ENCODE results near the gene CDH2.

CDH2 gene

DNA sequence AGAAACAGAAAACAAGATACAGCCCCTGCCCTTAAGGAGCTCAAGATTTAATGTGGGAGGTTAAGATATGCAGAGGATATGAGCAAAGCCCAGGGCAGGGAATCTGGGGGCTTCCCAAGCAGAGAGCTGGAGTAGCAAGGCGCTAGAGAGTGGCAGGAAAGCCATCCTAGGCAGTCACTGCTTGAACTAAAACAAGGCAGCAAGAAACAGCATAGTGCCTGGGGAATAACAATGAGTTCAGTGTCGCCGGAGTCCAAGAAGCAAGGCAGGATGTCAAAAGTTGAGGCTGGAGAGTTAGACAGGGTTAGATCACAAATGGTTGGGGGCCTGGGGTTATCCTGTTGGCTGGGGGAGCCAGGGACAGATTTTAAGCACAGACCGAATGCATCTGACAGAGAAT lies 24.6 kb downstream of the CDH2 start:
- Histone ChIP-seq H3K4me3 (ENCODE audit: low read length) (no peak overlapping the region), H3K4me2 (ENCODE audit: low read length) (no peak overlapping the region), H3K4me1 (ENCODE audit: low read length) (peaks cover 13% of the 10 kb centered on the region), H4K20me1 (ENCODE audit: insufficient read depth, low read length) (no peaks in the 10 kb centered on the region), H3K9me3 (ENCODE audit: insufficient read depth, low read length) (no peaks in the 10 kb centered on the region), H2AFZ (ENCODE audit: low read depth, low read length) (no peak overlapping the region), H3K9ac (ENCODE audit: low read length) (no peak overlapping the region), H3K27ac (ENCODE audit: low read length) (no peak overlapping the region), H3K79me2 (ENCODE audit: low read length) (no peaks in the 10 kb centered on the region), H3K27me3 (ENCODE audit: low read depth, low read length) (no peaks in the 10 kb centered on the region), H3K36me3 (replicated peaks; ENCODE audit: low read depth, low read length) (no peaks in the 10 kb centered on the region)
- TF ChIP-seq EZH2phosphoT487 (IDR thresholded peaks at IDR 0.05; ENCODE audit: low read depth): no peak
- TF ChIP-seq, protein P1, sequence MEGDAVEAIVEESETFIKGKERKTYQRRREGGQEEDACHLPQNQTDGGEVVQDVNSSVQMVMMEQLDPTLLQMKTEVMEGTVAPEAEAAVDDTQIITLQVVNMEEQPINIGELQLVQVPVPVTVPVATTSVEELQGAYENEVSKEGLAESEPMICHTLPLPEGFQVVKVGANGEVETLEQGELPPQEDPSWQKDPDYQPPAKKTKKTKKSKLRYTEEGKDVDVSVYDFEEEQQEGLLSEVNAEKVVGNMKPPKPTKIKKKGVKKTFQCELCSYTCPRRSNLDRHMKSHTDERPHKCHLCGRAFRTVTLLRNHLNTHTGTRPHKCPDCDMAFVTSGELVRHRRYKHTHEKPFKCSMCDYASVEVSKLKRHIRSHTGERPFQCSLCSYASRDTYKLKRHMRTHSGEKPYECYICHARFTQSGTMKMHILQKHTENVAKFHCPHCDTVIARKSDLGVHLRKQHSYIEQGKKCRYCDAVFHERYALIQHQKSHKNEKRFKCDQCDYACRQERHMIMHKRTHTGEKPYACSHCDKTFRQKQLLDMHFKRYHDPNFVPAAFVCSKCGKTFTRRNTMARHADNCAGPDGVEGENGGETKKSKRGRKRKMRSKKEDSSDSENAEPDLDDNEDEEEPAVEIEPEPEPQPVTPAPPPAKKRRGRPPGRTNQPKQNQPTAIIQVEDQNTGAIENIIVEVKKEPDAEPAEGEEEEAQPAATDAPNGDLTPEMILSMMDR (IDR thresholded peaks at IDR 0.05; ENCODE audit: low read depth, low read length): no peak

DNA sequence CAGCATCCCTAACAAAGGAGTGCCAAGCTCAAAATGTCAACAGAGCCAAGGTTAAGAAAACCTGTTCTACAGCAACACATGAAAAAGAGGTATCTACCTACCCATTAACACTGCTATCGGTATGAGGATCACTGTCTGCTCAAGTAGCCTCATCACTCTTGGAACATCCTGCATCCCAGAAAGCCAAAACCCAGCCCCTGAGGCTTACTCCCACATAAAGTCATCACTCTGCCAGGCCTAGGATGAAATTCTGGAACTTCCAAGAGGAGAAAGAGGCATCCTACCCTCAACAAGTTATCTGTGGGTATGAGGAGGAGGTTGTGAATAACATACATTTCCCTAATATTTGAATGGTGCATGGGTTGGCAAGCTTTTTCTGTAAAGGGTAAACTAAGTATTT lies 25.5 kb downstream of the CDH2 start:
- Histone ChIP-seq H2AFZ (ENCODE audit: low read depth, low read length) (no peak overlapping the region), H3K4me1 (ENCODE audit: low read length) (peaks cover 13% of the 10 kb centered on the region), H3K27ac (ENCODE audit: low read length) (no peak overlapping the region), H3K9ac (ENCODE audit: low read length) (no peak overlapping the region), H4K20me1 (ENCODE audit: insufficient read depth, low read length) (no peaks in the 10 kb centered on the region), H3K36me3 (replicated peaks; ENCODE audit: low read depth, low read length) (no peaks in the 10 kb centered on the region), H3K79me2 (ENCODE audit: low read length) (no peaks in the 10 kb centered on the region), H3K4me3 (ENCODE audit: low read length) (no peak overlapping the region), H3K9me3 (ENCODE audit: insufficient read depth, low read length) (no peaks in the 10 kb centered on the region), H3K4me2 (ENCODE audit: low read length) (no peak overlapping the region), H3K27me3 (ENCODE audit: low read depth, low read length) (no peaks in the 10 kb centered on the region)
- TF ChIP-seq EZH2phosphoT487 (IDR thresholded peaks at IDR 0.05; ENCODE audit: low read depth): no peak
- TF ChIP-seq, protein P1 (IDR thresholded peaks at IDR 0.05; ENCODE audit: low read depth, low read length): no peak

DNA sequence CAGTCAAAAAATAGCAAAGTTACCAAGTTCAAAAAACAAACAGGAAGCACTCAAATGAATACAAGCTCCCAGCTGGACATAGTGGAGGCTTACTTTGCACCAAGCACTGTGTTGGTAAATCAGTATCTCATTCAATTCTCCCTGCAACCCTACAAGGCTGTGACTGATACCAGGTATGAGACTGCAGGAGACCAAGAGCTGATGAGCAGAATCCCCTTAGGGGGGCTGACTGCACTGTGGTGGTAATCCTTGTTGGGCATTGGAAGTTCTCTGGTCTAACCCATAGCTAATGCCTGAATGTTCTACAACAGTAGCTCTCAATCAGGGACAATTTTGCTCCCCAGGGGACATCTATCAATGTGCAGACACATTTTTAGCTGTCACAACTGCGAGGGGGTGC lies 26.0 kb downstream of the CDH2 start:
- H3K4me3 ChIP-seq (ENCODE audit: low read length): no peak overlapping the region
- no peaks in the 10 kb centered on the region for H3K9me3 ChIP-seq (ENCODE audit: insufficient read depth, low read length)
- H3K79me2 ChIP-seq (ENCODE audit: low read length): no peaks in the 10 kb centered on the region
- H3K27ac ChIP-seq (ENCODE audit: low read length): no peak overlapping the region
- H2AFZ ChIP-seq (ENCODE audit: low read depth, low read length): no peak overlapping the region
- no peaks in the 10 kb centered on the region for H3K36me3 ChIP-seq (replicated peaks; ENCODE audit: low read depth, low read length)
- H4K20me1 ChIP-seq (ENCODE audit: insufficient read depth, low read length): no peaks in the 10 kb centered on the region
- TF ChIP-seq, protein P1 (IDR thresholded peaks at IDR 0.05; ENCODE audit: low read depth, low read length): no peak
- TF ChIP-seq EZH2phosphoT487 (IDR thresholded peaks at IDR 0.05; ENCODE audit: low read depth): no peak
- H3K27me3 ChIP-seq (ENCODE audit: low read depth, low read length): no peaks in the 10 kb centered on the region
- H3K4me1 ChIP-seq (ENCODE audit: low read length): peaks cover 13% of the 10 kb centered on the region
- H3K4me2 ChIP-seq (ENCODE audit: low read length): no peak overlapping the region
- no peak overlapping the region for H3K9ac ChIP-seq (ENCODE audit: low read length)

DNA sequence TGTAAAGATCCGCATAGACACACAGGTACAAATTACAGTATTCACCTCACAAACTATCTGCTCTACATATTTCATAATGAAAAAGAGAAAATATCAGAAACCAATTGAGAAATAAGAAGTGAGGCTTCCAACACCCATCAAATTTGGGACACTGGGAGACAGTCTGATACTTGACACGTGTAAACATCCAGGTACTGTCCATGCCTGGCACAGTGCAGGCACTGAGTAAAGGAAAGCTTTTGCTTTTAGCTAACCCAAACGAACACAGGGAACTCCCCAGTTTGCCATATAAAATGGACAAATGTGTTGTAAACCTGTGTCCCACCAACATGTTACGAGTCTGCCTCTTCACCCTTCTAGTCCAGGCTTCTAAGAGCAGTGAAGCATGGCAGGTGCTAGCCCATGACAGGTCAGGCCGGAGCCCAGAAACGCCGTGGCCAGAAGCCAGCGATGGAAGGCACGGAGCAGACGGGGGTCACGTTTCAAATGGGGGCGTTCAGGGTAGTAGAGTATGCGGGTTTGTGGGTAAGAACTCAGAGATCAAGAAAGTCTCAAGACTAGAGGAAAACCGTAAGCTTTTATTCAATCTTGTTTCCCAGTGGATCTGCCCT lies 27.0 kb downstream of the CDH2 start:
- H2AFZ ChIP-seq (ENCODE audit: low read depth, low read length): no peak overlapping the region
- no peak overlapping the region for H3K4me2 ChIP-seq (ENCODE audit: low read length)
- peaks cover 13% of the 10 kb centered on the region for H3K4me1 ChIP-seq (ENCODE audit: low read length)
- no peaks in the 10 kb centered on the region for H4K20me1 ChIP-seq (ENCODE audit: insufficient read depth, low read length)
- H3K27me3 ChIP-seq (ENCODE audit: low read depth, low read length): no peaks in the 10 kb centered on the region
- no peak for TF ChIP-seq EZH2phosphoT487 (IDR thresholded peaks at IDR 0.05; ENCODE audit: low read depth)
- TF ChIP-seq, protein P1 (IDR thresholded peaks at IDR 0.05; ENCODE audit: low read depth, low read length): no peak
- H3K79me2 ChIP-seq (ENCODE audit: low read length): no peaks in the 10 kb centered on the region
- no peaks in the 10 kb centered on the region for H3K9me3 ChIP-seq (ENCODE audit: insufficient read depth, low read length)
- no peaks in the 10 kb centered on the region for H3K36me3 ChIP-seq (replicated peaks; ENCODE audit: low read depth, low read length)
- no peak overlapping the region for H3K9ac ChIP-seq (ENCODE audit: low read length)
- H3K27ac ChIP-seq (ENCODE audit: low read length): no peak overlapping the region
- H3K4me3 ChIP-seq (ENCODE audit: low read length): no peak overlapping the region
